Stimulated activated CD8-positive, alpha-beta memory T cell treated with anti-CD3 and anti-CD28 coated beads, Interleukin-7, amount 100 ng/mL, for 4 hours (primary cell): ENCODE measurements around the gene KIAA1191.
"Not testable (repeated sequence)": the region's sequence is repeated elsewhere in the genome, so short reads cannot be mapped to it uniquely, and the experiment has no call there.

Experiments used
- DNase-seq, 2 donors: peaks; one replicate each; pipeline ENCODE4 v3.0.0-alpha.2; 2020; ENCODE audit warnings: low read depth in 2 of 2

Gene KIAA1191

DNA sequence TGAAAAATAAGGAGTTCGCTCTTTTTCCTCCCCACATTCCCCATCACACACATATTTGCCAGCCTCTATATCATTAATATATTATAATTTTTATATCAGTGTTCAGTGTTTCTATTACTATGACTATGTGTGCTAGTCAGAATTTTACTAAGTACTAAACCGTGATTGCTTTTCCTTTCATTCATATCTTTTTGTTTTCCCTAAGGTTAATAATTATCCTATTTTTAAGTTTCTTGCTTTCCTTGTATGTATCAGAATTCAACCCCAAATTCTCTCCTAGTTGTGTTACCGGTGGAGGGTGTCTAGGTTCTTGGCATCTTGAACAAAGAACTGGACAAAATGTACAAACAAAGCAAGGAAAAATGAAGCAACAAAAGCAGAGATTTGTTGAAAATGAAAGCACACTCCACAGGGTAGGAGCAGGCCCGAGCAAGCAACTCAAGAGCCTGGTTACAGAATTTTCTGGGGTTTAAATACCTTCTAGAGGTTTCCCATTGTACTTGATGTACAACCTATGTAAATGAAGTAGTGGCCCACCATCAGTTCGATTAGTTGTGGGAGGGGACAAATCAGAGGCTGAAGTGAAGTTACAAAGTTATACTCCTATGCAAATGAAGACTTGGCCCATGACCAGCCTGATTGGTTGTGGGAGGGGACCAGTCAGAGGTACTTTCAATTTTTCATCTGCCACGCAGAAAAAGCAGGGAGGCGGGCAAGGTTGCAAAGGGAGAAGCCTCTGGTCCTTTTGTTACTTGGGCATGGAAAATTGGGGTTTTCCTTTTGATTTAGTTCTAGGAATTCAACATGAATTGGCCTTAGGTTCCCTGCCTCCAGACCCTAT is 43.8 kb downstream of the KIAA1191 start:
- no peak for DNase-seq

DNA sequence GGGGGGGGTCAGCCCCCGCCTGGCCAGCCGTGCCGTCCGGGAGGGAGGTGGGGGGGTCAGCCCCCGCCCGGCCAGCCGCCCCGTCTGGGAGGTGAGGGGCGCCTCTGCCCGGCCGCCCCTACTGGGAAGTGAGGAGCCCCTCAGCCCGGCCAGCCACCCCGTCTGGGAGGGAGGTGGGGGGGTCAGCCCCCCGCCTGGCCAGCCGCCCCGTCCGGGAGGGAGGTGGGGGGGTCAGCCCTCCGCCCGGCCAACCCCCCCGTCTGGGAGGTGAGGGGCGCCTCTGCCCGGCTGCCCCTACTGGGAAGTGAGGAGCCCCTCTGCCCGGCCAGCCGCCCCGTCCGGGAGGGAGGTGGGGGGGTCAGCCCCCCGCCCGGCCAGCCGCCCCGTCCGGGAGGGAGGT is 56.2 kb downstream of the KIAA1191 start:
- DNase-seq, result not testable (repeated sequence)
